ENCODE data around the gene KCTD2.

The KCTD2 gene

GRCh38 chr17:75099881-75100595, 53.0 kb downstream of the KCTD2 start:
- TF ChIP-seq EZH2 (IDR thresholded peaks at IDR 0.05) (no peak), FOXP2 (optimal IDR thresholded peaks at IDR 0.05; ENCODE audit: control extremely low read depth, extremely low read length, insufficient read depth) (no peak), POLR2AphosphoS5 (IDR thresholded peaks at IDR 0.05; ENCODE audit: borderline replicate concordance, low read depth, low read length) (no peak)
- no peak overlapping the region for H3K9ac ChIP-seq (ENCODE audit: insufficient read length)
- no peaks in the 10 kb centered on the region for H3K9me3 ChIP-seq (ENCODE audit: low read depth, low read length)
- no peak overlapping the region for H3K4me3 ChIP-seq
- H3K36me3 ChIP-seq (ENCODE audit: insufficient read depth, low read length), result no peaks in the 10 kb centered on the region
- H3K27ac ChIP-seq, result no peak overlapping the region
- DNase-seq (ENCODE audit: low read depth, low spot score), result no peak

- H3K27ac ChIP-seq, result no peak overlapping the region
- no peaks in the 10 kb centered on the region for H3K36me3 ChIP-seq (ENCODE audit: insufficient read depth, low read length)
- TF ChIP-seq POLR2AphosphoS5 (IDR thresholded peaks at IDR 0.05; ENCODE audit: borderline replicate concordance, low read depth, low read length), result no peak
- no peak for TF ChIP-seq EZH2 (IDR thresholded peaks at IDR 0.05)
- TF ChIP-seq FOXP2 (optimal IDR thresholded peaks at IDR 0.05; ENCODE audit: control extremely low read depth, extremely low read length, insufficient read depth), result no peak
- no peak overlapping the region for H3K9ac ChIP-seq (ENCODE audit: insufficient read length)
- DNase-seq (ENCODE audit: low read depth, low spot score), result no peak
- no peak overlapping the region for H3K4me3 ChIP-seq
- no peaks in the 10 kb centered on the region for H3K9me3 ChIP-seq (ENCODE audit: low read depth, low read length)
These were observed 55.4 kb downstream of the KCTD2 start for GRCh38 chr17:75102385-75102821.

- Histone ChIP-seq H3K9me3 (ENCODE audit: low read depth, low read length) (no peaks in the 10 kb centered on the region), H3K27ac (no peak overlapping the region), H3K9ac (ENCODE audit: insufficient read length) (no peak overlapping the region), H3K4me3 (no peak overlapping the region), H3K36me3 (ENCODE audit: insufficient read depth, low read length) (no peaks in the 10 kb centered on the region)
- no peak for TF ChIP-seq EZH2 (IDR thresholded peaks at IDR 0.05)
- TF ChIP-seq FOXP2 (optimal IDR thresholded peaks at IDR 0.05; ENCODE audit: control extremely low read depth, extremely low read length, insufficient read depth), result no peak
- TF ChIP-seq POLR2AphosphoS5 (IDR thresholded peaks at IDR 0.05; ENCODE audit: borderline replicate concordance, low read depth, low read length), result no peak
- DNase-seq (ENCODE audit: low read depth, low spot score), result no peak
These were observed 56.9 kb downstream of the KCTD2 start for GRCh38 chr17:75103601-75104554.

GRCh38 chr17:75105126-75106080, 58.4 kb downstream of the KCTD2 start:
- Histone ChIP-seq H3K9ac (ENCODE audit: insufficient read length) (no peak overlapping the region), H3K36me3 (ENCODE audit: insufficient read depth, low read length) (no peaks in the 10 kb centered on the region), H3K4me3 (0 out of 2 replicates have a peak overlapping the region, but pooled peaks have one; percentile 22), H3K9me3 (ENCODE audit: low read depth, low read length) (no peaks in the 10 kb centered on the region), H3K27ac (no peak overlapping the region)
- TF ChIP-seq POLR2AphosphoS5 (IDR thresholded peaks at IDR 0.05; ENCODE audit: borderline replicate concordance, low read depth, low read length) (no peak), EZH2 (IDR thresholded peaks at IDR 0.05) (no peak), FOXP2 (optimal IDR thresholded peaks at IDR 0.05; ENCODE audit: control extremely low read depth, extremely low read length, insufficient read depth) (no peak)
- DNase-seq (ENCODE audit: low read depth, low spot score), result no peak

- no peak overlapping the region for H3K4me3 ChIP-seq
- no peaks in the 10 kb centered on the region for H3K36me3 ChIP-seq (ENCODE audit: insufficient read depth, low read length)
- no peaks in the 10 kb centered on the region for H3K9me3 ChIP-seq (ENCODE audit: low read depth, low read length)
- no peak for DNase-seq (ENCODE audit: low read depth, low spot score)
- H3K9ac ChIP-seq (ENCODE audit: insufficient read length), result no peak overlapping the region
- no peak overlapping the region for H3K27ac ChIP-seq
- no peak for TF ChIP-seq POLR2AphosphoS5 (IDR thresholded peaks at IDR 0.05; ENCODE audit: borderline replicate concordance, low read depth, low read length)
- TF ChIP-seq EZH2 (IDR thresholded peaks at IDR 0.05), result no peak
- TF ChIP-seq FOXP2 (optimal IDR thresholded peaks at IDR 0.05; ENCODE audit: control extremely low read depth, extremely low read length, insufficient read depth), result no peak
These were observed 61.2 kb downstream of the KCTD2 start for GRCh38 chr17:75108193-75108592.

- TF ChIP-seq EZH2 (IDR thresholded peaks at IDR 0.05), result no peak
- no peak for TF ChIP-seq FOXP2 (optimal IDR thresholded peaks at IDR 0.05; ENCODE audit: control extremely low read depth, extremely low read length, insufficient read depth)
- TF ChIP-seq POLR2AphosphoS5 (IDR thresholded peaks at IDR 0.05; ENCODE audit: borderline replicate concordance, low read depth, low read length), result no peak
- no peak overlapping the region for H3K27ac ChIP-seq
- peak overlapping the region; percentile 94 for H3K4me3 ChIP-seq
- no peaks in the 10 kb centered on the region for H3K36me3 ChIP-seq (ENCODE audit: insufficient read depth, low read length)
- H3K9ac ChIP-seq (ENCODE audit: insufficient read length), result peak overlapping the region; percentile 82
- no peaks in the 10 kb centered on the region for H3K9me3 ChIP-seq (ENCODE audit: low read depth, low read length)
- no peak for DNase-seq (ENCODE audit: low read depth, low spot score)
These were observed 62.0 kb downstream of the KCTD2 start for GRCh38 chr17:75109046-75109406.

GRCh38 chr17:75109407-75110233, 62.6 kb downstream of the KCTD2 start, which contains the start of gene ARMC7:
Gene ARMC7, plus strand, starts transcription at chr17:75109969. Its CDS starts 320 bp downstream, at chr17:75110289.
- TF ChIP-seq EZH2 (IDR thresholded peaks at IDR 0.05), result no peak
- peak; percentile 92 for TF ChIP-seq POLR2AphosphoS5 (IDR thresholded peaks at IDR 0.05; ENCODE audit: borderline replicate concordance, low read depth, low read length)
- Histone ChIP-seq H3K4me3 (peak within 1 kb of the TSS; percentile 94), H3K36me3 (ENCODE audit: insufficient read depth, low read length) (no peaks in the 10 kb centered on the region), H3K9ac (ENCODE audit: insufficient read length) (peak within 1 kb of the TSS; percentile 82), H3K27ac (no peak within 1 kb of the TSS), H3K9me3 (ENCODE audit: low read depth, low read length) (no peaks in the 10 kb centered on the region)
- no peak for DNase-seq (ENCODE audit: low read depth, low spot score)

Measured in SK-N-MC (cell line).